Muscle of leg (tissue), 11 donors: ENCODE data around the gene MRPL20. TPM values are rescaled to one million over a fixed set of nuclear protein-coding genes. Genes with fewer than 3 reads are reported as not detected.
"Not testable (repeated sequence)": the region's sequence is repeated elsewhere in the genome, so short reads cannot be mapped to it uniquely, and the experiment has no call there.

Experiments used
- DNase-seq: peaks from one replicate; pipeline ENCODE4 v3.0.0; 2013
- H3K27ac ChIP-seq: one replicate; pipeline ENCODE4 v1.5.1; 2013; ENCODE audit warnings: mild to moderate bottlenecking, low read length, control low read depth
- H3K27me3 ChIP-seq: one replicate; pipeline ENCODE4 v1.6.1; 2013; ENCODE audit warnings: low read length; ENCODE audit not compliant: control insufficient read depth, insufficient read depth
- H3K36me3 ChIP-seq: one replicate; pipeline ENCODE4 v1.6.1; 2013; ENCODE audit warnings: low read length; ENCODE audit not compliant: control insufficient read depth, insufficient read depth
- H3K4me1 ChIP-seq: one replicate; pipeline ENCODE4 v1.6.1; 2013; ENCODE audit warnings: low read length; ENCODE audit not compliant: control insufficient read depth, insufficient read depth
- H3K4me3 ChIP-seq: one replicate; pipeline ENCODE4 v1.5.1; 2013; ENCODE audit warnings: low read length, control low read depth
- H3K9me3 ChIP-seq: replicated peaks from 2 replicates; pipeline ENCODE4 v1.6.1; 2013; ENCODE audit warnings: low read depth, low read length; ENCODE audit not compliant: control insufficient read depth
- WGBS: methylation state at CpG from one replicate; pipeline ENCODE4 v1.1.5; 2013; ENCODE audit warnings: missing lambda C conversion rate; ENCODE audit not compliant: insufficient coverage; 5-methylcytosine and 5-hydroxymethylcytosine counted together
- polyA plus RNA-seq, 8 donors: library from polyadenylated mRNA; unstranded; fragments of 120-200 nt; gene quantifications; one replicate each; pipeline versions ENCODE4 v1.2.1 to v1.2.3, GENCODE V29; 2013; ENCODE audit warnings: inconsistent platforms in 1 of 8, low replicate concordance in 1 of 8; ENCODE audit not compliant: insufficient read length in 8 of 8, insufficient read depth in 1 of 8
- total RNA-seq: library from RNA; stranded (reverse); fragments of 120-200 nt; gene quantifications from one replicate; pipeline ENCODE4 v1.2.4, GENCODE V29; 2013

MRPL20 gene
- total and polyA plus RNA-seq, 9 donors = 97.9 to 121 (median 104) TPM

DNA sequence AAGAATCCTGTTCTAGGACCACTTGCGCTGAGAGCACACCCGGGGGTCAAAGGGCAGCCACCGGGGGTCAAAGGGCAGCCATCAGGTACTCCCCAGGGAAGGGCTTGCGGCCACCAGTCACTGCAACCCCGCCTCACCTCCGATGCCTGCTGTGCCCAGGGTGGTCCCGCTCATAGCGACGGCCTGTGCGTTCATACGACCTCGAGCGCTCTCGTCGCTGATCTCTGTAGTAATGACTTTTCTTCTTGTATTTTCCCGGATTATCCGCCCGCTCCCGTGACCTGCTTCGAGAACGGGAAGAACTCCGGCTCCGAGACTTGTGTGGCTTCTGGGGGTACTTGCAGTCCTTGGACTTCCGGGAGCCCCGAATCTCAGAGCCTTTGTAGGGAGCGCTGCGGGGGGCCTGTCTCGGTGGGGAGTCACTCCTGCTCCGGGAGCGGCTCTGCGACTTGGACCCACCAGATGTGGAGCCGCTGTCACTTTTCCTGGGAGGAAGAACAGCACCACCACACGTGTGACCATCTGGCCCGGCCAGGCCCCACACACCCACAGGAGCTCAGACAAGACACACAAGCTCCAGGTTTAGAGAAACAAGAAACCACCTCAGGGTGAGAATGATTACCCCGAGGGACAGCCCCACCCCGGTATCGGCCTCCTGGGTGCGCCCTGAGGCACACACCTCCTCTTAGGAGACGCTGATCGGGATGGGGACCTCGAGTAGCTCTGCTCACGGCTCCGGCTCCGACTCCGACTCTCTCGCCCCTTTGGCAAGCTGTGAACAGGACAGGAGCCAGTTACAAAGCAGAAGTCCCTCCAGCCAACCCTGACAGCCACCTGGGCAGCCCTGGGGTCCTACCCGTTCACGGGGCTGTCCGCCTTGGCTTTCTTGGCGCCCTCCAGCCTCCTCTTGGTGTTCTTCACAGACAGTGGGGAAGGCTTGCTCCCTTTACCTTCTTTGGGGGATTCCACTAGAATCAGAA is 19.7 kb downstream of the MRPL20 start:
- H3K9me3 ChIP-seq = no peaks in the 10 kb centered on the region
- WGBS = 92% methylated on average over 48 of the region's 50 CpGs
- H3K4me1 ChIP-seq = no peaks in the 10 kb centered on the region
- no peak for DNase-seq
- no peak overlapping the region for H3K27ac ChIP-seq
- no peak overlapping the region for H3K4me3 ChIP-seq
- no peaks in the 10 kb centered on the region for H3K27me3 ChIP-seq
- H3K36me3 ChIP-seq = peaks cover 70% of the 10 kb centered on the region

- no peak for DNase-seq
- WGBS = 95% methylated on average over 4 of the region's 8 CpGs
- no peak overlapping the region for H3K4me3 ChIP-seq
- no peak overlapping the region for H3K27ac ChIP-seq
- peaks cover 64% of the 10 kb centered on the region for H3K36me3 ChIP-seq
- no peaks in the 10 kb centered on the region for H3K27me3 ChIP-seq
- no peaks in the 10 kb centered on the region for H3K9me3 ChIP-seq
- H3K4me1 ChIP-seq = no peaks in the 10 kb centered on the region
Observed at GRCh38 chr1:1385931-1386330, 21.2 kb downstream of the MRPL20 start.

GRCh38 chr1:1385339-1385738 is 21.8 kb downstream of the MRPL20 start:
- not testable (repeated sequence) for H3K4me3 ChIP-seq, DNase-seq, H3K27ac ChIP-seq, H3K4me1 ChIP-seq, H3K27me3 ChIP-seq, H3K9me3 ChIP-seq
- WGBS = 92% methylated on average over 20 of the region's 29 CpGs
- H3K36me3 ChIP-seq = peaks cover 58% of the 10 kb centered on the region

DNA sequence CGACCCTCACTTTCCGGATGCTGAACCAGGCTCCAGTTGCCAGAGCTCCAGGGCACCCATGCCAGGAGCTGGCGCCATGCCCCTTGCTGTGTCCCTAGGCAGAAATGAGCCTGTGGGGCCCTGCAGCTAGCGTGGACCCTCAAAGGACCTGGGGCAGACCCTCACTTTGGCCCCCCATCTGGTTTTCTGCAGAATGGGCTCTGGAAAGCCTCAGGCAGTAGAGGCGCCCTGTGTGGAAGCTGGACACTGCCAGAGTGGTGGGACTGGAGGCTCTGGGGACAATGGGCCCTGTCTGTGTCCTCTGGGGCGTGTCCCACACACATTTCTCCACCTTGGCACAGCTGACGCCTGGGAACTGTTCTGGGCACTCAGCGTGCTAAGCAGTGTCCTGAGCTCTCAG is 25.8 kb downstream of the MRPL20 start:
- no peaks in the 10 kb centered on the region for H3K9me3 ChIP-seq
- H3K4me1 ChIP-seq = no peaks in the 10 kb centered on the region
- no peak for DNase-seq
- H3K4me3 ChIP-seq = no peak overlapping the region
- H3K27me3 ChIP-seq = no peaks in the 10 kb centered on the region
- peaks cover 19% of the 10 kb centered on the region for H3K36me3 ChIP-seq
- WGBS = 68% methylated on average over 7 of the region's 8 CpGs
- H3K27ac ChIP-seq = no peak overlapping the region

DNA sequence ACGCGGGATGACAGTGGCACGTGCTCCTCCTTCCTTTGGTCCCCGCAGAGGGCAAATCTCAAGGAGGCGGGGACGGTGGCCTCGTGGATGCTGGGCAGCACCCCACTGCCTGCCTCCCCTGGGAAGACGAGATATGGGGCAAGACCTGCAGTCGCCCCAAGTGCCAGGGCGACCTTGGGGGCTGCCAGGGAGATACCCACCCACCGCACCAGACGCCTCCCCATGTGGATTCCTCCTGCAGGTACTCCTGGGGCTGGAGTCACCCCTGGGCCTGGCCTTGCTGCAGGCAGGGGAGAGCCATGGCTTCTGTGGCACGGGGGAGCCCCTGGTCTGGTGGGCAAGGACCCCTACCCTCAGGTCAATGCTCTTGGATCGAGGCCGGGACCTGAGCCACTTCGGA is 26.2 kb downstream of the MRPL20 start:
- Histone ChIP-seq H3K4me3 (no peak overlapping the region), H3K9me3 (no peaks in the 10 kb centered on the region), H3K27me3 (no peaks in the 10 kb centered on the region), H3K36me3 (peaks cover 14% of the 10 kb centered on the region), H3K4me1 (peaks cover 4% of the 10 kb centered on the region), H3K27ac (no peak overlapping the region)
- 92% methylated on average over 16 of the region's 16 CpGs for WGBS
- DNase-seq = no peak

DNA sequence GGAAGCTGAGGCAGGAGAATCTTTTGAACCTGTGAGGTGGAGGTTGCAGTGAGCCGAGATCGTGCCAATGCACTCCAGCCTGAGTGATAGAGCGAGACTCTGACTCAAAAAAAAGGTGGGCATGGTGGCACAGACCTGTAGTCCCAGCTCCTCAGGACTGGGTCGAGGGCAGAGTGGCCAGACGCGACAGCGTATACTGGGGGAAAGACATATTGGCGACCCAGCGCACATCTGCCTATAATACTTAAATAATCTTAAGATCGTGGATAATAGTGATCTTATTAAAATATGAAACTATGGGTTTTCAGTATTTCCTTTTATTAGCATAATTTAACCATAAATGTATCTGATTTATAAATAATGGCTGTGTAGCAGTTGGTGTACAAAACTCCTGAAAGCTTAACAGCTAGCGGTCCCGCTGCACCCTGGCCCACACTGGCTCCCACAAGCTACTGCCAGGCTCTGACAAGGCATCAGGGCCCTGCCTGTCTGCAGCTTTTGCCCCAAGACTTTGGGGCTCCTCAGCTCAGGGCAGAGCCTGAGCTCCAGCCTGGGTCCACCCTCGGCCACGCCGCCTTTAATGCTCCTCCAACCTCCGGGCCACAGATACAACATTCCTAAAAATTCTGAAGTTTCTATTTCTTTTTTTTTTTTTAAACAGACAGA is 29.4 kb downstream of the MRPL20 start:
- no peak for DNase-seq
- H3K9me3 ChIP-seq = no peaks in the 10 kb centered on the region
- H3K27me3 ChIP-seq = no peaks in the 10 kb centered on the region
- peaks cover 20% of the 10 kb centered on the region for H3K4me1 ChIP-seq
- no peak overlapping the region for H3K4me3 ChIP-seq
- WGBS = 91% methylated on average over 8 of the region's 16 CpGs
- H3K36me3 ChIP-seq = peaks cover 18% of the 10 kb centered on the region
- H3K27ac ChIP-seq = no peak overlapping the region

DNA sequence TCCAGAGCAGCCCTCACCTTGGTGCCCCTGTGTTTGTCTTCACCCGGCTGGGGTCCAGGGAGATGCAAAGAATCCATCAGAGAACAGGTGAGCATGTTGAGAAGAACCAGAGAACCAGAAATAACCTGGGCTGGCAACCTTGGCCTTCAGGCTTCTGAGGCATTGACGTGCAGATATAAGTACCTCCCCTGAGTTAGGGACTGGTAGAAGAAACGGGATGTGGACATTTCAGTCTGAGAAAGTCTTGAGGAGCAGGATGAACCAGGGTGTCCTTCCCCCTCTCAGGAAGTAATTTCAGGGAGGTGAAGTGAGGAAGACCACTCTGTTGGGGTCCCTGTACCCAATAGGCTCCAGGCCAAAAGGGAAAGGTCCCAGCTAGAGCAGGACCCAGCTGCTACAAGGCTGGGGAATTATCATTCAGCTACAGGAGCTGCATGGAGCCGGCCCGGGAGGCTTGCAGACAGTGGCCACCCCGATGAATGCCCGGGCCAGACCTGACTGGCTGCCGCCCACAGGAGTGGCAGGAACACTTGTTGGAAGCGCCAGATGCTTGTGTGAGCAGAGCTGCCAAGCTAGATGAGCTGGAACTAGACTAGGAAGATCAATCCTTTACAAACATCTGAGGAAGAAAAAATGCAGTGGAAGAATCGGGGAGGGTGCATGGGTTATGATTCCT is 30.4 kb downstream of the MRPL20 start:
- no peak for DNase-seq

GRCh38 chr1:1374929-1375662 is 32.0 kb downstream of the MRPL20 start, which contains the start of gene AURKAIP1:
Gene AURKAIP1 (minus strand): TSS chr1:1375207. CDS start chr1:1374756, 451 bp downstream.
- DNase-seq = peak; percentile 100
- H3K27ac ChIP-seq = peak within 1 kb of the TSS; percentile 87
- WGBS = under 1% methylated on average over 85 of the region's 85 CpGs

More for the DNA sequence above, 30.4 kb downstream of the MRPL20 start:
- Histone ChIP-seq H3K9me3 (no peaks in the 10 kb centered on the region), H3K36me3 (peaks cover 19% of the 10 kb centered on the region), H3K27ac (no peak overlapping the region), H3K4me1 (peaks cover 27% of the 10 kb centered on the region), H3K4me3 (no peak overlapping the region), H3K27me3 (no peaks in the 10 kb centered on the region)
- WGBS = 88% methylated on average over 8 of the region's 10 CpGs

GRCh38 chr1:1374589-1374928 is 32.5 kb downstream of the MRPL20 start:
- no peaks in the 10 kb centered on the region for H3K27me3 ChIP-seq
- DNase-seq = peak; percentile 41
- H3K27ac ChIP-seq = peak overlapping the region; percentile 87
- H3K36me3 ChIP-seq = peaks cover 15% of the 10 kb centered on the region
- H3K4me1 ChIP-seq = peaks cover 31% of the 10 kb centered on the region
- under 1% methylated on average over 24 of the region's 24 CpGs for WGBS
- peak overlapping the region; percentile 97 for H3K4me3 ChIP-seq
- no peaks in the 10 kb centered on the region for H3K9me3 ChIP-seq

More at GRCh38 chr1:1374929-1375662, 32.0 kb downstream of the MRPL20 start, which contains the start of gene AURKAIP1:
- Histone ChIP-seq H3K9me3 (no peaks in the 10 kb centered on the region), H3K27me3 (no peaks in the 10 kb centered on the region), H3K4me3 (peak within 1 kb of the TSS; percentile 97), H3K4me1 (peaks cover 31% of the 10 kb centered on the region), H3K36me3 (peaks cover 15% of the 10 kb centered on the region)
